NCI-H2227 treated with DMSO at 0.1 percent for 48 hours (cell line): ENCODE measurements around the gene MECR.

ENCODE experiments used
- DNase-seq: peaks from one replicate; lab custom pipeline; 2025; lab: John Stamatoyannopoulos, UW

Gene MECR, protein sequence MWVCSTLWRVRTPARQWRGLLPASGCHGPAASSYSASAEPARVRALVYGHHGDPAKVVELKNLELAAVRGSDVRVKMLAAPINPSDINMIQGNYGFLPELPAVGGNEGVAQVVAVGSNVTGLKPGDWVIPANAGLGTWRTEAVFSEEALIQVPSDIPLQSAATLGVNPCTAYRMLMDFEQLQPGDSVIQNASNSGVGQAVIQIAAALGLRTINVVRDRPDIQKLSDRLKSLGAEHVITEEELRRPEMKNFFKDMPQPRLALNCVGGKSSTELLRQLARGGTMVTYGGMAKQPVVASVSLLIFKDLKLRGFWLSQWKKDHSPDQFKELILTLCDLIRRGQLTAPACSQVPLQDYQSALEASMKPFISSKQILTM

GRCh38 chr1:29230553-29231378 is at the start of gene MECR:
TSS of gene MECR (minus strand) at chr1:29230934. CDS start at chr1:29230906, 28 bp downstream.
- DNase-seq, result peak; percentile 93

GRCh38 chr1:29279951-29280391 is 49.2 kb upstream of the MECR start:
- DNase-seq, result no peak

DNA sequence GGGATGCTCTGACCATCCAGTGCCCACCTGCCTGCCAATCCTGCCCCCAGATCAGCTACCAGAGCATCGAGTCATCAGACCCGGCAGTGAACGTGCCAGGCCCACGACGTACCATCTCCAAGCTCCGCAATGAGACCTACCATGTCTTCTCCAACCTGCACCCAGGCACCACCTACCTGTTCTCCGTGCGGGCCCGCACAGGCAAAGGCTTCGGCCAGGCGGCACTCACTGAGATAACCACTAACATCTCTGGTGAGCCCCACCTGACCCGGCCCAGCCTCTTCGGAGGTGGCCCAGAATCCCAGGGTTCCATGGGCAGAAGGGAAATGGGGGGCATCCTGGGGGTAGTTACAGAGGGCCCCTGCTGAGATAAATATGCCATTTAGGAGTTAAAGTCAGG is 48.7 kb upstream of the MECR start:
- no peak for DNase-seq

DNA sequence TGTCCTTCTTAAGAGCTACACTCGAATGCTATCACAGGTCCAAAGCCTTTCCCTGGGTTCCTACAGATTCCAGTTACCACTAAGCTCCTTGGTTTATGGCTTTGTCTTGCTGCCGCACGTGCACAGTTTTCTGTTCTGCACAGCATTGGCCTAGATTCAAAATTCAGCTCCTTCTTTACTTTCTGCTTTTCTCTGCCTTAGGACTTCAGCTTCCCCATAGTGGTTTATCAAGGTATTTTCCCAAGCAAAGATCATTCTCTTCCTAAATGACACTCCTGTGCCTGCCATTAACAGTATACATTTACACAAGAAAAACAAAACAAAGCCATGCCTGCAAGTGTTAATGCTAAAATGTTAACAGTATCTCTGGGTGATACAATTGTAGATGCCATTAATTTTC is 47.4 kb upstream of the MECR start:
- no peak for DNase-seq

DNA sequence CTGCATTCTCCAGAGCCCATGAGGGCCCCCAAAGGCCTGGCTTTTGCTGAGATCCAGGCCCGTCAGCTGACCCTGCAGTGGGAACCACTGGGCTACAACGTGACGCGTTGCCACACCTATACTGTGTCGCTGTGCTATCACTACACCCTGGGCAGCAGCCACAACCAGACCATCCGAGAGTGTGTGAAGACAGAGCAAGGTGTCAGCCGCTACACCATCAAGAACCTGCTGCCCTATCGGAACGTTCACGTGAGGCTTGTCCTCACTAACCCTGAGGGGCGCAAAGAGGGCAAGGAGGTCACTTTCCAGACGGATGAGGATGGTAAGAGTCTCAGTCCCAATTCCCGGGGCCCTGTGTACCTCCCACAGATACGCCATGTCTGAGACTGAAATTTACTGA is 44.7 kb upstream of the MECR start:
- DNase-seq, result no peak

DNA sequence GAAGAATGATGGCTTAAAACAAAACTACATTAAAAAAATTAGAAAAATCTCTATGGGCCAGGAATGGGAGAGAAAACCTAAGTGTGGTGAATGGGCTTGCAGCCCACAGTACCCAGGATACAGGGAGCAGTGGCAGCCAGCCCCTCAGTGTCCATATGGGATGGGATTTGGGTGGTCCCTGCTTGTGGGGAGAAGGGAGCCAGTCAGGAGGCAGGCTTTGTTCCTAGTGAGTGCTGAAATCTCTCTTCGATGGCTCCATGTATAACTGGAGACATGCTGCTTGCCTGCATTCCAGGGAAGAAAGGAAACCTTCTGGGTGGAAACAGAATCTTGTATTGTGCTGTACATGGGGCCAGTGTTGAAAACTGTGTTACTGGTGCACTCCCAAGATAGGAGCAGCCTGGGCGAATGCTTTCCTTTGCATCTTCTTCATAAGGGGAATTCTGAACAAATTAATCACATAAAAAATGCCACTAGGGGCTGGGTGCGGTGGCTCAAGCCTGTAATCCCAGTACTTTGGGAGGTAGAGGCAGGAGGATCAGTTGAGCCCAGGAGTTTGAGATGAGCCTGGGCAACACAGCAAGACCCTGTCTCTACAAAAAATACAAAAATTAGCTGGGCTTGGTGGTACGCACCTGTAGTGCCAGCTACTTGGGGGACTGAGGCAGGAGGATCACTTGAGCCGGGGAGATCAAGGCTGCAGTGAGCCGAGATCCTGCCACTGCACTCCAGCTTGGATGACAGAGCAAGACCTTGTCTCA is 41.6 kb upstream of the MECR start:
- DNase-seq, result no peak

GRCh38 chr1:29271724-29272123 is 41.0 kb upstream of the MECR start:
- DNase-seq, result no peak

DNA sequence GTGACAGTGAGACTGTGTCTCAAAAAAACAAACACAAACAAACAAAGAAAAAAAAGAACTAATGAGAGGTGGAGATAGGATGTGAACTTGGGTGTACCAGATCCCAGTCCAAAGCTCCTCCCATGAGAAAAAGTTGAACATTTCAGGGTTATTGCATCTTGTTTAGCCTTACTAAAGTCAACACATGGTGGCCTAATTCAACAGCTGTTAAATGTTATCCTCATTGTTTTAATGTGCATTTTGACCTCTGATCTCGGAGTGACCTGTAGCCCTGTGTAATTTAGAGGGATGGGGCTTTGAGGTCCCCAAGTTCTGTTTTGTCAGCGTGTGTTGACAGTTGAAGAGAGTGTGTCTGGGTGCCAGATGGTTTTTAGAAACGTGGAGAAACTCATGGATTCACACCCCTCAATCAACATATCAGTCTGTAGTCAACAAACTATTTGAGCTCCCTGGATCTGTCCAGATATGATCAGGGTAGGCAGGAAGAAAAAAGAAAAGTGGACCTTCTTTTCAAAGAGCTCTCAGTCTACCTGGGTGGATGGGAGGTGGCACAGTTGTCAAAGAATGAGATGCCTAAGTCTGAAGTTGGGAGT is 40.3 kb upstream of the MECR start:
- DNase-seq, result no peak

- DNase-seq, result peak; percentile 29
These were observed 38.6 kb upstream of the MECR start for GRCh38 chr1:29269382-29269781.

DNA sequence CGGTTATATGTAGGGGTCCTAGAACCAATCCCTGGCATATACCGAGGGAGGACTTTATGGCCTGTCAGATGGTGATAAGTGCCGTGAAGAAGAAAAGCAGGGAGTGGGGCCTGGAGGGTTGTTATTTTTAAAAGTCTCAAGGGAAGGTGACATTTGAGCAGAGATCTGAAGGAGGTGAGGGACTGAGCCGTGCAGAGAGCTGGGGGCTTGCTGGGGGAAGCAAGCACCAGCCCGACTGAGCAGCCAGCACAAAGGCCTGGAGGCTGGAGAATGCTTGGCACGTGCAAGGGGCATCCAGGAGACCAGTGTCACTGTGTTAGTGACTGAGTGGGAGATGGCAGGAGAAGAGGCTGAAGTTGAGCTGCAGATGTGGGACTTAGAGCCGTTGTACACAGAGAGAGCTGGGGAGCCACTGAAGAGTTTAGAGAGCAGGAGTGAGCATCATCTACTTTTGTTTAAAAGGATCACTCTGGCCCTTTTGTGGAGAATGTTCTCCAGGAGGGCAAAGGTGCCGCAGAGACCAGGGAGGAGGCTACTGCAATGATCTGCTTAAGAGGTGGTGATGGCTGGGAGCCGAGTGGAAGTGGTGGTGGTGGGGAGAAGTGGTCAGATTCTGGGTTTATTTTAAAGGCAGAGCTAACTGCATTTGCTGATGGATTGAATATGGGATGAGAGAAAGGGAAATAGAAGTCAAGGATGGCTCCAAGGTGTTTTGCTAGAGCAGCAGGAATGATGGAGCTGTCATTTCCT is 36.8 kb upstream of the MECR start:
- no peak for DNase-seq

DNA sequence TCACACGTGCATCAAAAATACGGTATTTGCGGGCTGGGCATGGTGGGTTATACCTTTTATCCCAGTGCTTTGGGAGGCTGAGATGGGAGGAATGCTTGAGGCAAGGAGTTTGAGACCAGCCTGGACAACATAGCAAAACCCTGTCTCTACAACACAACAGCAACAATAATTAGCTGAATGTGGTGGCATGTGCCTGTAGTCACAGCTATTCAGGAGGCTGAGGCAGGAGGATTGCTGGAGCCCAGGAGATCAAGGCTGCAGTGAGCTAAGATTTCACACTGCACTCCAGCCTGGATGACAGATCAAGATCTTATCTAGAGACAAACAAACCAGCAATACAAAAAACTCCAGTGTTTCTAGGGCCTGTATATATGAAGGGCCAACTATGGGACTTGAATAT is 36.2 kb upstream of the MECR start:
- no peak for DNase-seq

DNA sequence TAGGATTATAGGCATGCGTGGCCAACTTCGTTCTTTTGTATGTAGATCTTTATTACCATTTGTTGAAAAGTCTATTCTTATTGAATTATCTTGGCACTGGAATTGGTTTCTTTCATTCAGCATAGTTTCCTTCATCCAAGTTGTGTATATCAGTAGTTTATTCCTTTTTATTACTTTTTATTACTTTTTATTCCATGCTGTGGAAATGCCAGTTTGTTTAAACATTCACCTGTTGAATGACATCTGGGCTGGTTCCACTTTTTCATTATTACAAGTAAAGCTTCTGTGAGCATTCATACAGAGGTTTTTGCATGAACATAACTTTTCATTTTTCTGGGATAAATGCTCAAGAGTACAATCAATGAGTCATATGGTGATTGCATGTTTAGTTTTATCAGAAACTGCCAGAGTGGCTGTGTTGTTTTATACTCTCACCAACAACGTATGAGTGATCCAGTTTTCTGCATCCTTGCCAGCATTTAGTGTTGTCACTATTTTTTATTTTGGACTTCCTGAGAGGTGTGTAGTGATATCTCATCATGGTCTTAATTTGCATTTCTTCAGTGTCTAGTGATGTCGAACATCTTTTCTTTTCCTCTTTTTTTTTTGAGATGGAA is 34.1 kb upstream of the MECR start:
- DNase-seq, result no peak

DNA sequence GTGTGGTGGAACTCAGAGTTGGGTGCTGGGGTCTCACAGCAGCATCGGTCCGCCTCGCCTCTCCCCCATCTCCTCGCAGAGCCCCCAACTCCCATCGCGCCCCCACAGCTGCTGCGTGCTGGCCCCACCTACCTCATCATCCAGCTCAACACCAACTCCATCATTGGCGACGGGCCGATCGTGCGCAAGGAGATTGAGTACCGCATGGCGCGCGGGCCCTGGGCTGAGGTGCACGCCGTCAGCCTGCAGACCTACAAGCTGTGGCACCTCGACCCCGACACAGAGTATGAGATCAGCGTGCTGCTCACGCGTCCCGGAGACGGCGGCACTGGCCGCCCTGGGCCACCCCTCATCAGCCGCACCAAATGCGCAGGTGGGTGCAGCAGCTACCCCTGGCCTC is 29.8 kb upstream of the MECR start:
- DNase-seq, result no peak

DNA sequence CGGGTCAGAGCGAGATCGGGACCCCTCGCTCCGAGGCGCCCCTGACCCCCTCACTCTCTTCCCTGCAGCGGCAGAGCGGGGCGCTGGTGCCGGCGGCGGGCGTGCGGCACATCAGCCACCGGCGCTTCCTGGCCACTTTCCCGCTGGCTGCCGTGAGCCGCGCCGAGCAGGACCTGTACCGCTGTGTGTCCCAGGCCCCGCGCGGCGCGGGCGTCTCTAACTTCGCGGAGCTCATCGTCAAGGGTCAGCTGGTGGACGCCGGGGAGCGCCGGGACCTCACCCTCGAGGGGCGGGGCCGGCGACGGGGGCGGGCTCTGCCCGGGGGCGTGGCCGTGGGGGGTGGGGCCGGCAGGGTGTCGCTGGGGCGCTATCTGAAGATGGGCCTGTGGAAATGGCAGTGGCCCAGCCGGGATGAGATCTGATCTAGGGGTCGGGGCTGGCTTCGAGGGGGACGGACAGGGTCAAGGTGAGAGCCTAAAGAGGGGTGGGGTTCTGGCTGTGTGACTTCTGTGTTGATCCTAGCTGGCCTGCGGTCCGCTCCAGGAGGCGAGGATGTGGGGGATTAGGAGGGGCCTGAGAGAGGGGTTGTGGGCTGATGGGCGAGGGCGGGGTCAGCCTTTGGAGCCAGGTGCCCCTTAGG is 29.2 kb upstream of the MECR start:
- no peak for DNase-seq

DNA sequence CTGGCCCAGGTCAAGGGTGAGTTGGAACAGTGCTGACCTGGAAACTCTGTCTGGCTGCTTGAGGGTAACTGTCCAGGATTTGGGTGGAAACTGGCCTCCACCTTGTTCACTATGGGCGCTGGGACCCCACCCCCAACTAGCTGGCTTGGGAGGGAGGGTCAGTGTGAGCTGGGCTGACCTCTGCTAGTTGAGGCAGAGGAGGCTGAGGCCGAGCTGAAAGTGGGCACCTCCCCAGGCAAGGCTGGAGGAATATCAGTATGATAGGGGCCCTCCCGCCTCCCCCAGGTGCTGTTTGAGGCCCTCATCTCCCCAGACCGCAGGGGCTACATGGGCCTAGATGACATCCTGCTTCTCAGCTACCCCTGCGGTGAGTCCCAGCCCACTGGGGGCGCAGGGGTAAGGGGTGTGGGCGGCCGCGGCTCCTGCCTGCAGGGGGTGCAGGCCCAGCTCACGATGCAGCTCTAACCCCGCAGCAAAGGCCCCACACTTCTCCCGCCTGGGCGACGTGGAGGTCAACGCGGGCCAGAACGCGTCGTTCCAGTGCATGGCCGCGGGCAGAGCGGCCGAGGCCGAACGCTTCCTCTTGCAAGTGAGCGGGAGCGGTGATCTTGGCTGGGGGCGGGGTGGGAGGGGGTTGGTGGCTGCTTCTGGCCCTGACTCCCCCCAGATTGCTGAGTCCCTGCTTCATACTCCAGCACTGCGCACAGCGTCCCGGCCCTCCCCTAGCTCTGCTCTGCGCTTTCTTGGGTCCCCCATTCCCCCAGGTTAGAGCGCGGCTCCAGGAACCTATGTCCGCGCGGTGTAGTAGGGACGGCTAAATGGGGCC is 28.5 kb upstream of the MECR start:
- DNase-seq, result no peak

- no peak for DNase-seq
These were observed 27.6 kb upstream of the MECR start for GRCh38 chr1:29258189-29258975.

DNA sequence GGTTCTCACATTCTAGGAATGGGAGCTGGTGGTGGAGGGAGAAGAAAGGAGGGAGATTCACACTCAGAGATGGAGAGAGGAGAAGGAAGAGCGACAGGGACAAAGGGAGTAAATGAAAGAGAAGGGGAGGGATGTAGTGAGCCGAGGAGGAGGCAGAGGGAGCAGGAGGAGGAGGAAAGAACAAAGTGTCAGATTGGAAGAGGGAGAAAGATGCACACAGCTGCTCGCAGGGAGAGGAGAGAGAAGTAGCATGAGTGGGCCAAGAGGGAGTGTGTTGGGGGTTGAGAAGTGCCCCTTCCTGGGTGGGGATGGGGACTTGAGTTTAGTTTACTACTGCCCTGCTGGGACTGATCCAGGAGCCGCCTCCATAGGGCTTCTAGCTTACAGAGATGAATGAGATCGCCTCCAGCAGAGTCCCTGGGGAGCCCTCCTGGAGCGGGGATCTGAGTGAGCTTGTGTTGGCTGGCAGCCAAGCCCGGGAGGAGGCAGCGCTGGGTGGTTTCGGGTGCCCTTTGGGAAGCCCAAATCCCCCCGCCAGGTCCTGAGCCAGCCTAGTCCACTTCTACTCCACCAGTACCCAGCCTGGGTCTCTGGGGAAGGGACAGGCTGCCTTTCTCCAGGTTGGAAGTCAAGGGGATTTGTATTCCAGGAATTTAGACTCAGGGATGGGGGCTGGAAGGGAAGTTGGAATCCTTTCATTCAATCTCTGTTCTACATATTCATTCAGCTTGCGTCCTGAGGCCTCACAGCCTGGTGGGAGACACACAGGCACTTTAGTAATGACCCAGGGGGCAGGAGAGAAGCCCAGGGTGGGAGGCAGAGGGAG is 26.5 kb upstream of the MECR start:
- no peak for DNase-seq

GRCh38 chr1:29256394-29256793 is 25.7 kb upstream of the MECR start:
- no peak for DNase-seq
